ENCODE measurements around the gene MDFI. TPM values are rescaled to one million over a fixed set of nuclear protein-coding genes. Genes with fewer than 3 reads are reported as not detected.

MDFI gene
- total and polyA plus RNA-seq, 2 experiments from 2014 or later = 2.8 to 51.4 TPM

DNA sequence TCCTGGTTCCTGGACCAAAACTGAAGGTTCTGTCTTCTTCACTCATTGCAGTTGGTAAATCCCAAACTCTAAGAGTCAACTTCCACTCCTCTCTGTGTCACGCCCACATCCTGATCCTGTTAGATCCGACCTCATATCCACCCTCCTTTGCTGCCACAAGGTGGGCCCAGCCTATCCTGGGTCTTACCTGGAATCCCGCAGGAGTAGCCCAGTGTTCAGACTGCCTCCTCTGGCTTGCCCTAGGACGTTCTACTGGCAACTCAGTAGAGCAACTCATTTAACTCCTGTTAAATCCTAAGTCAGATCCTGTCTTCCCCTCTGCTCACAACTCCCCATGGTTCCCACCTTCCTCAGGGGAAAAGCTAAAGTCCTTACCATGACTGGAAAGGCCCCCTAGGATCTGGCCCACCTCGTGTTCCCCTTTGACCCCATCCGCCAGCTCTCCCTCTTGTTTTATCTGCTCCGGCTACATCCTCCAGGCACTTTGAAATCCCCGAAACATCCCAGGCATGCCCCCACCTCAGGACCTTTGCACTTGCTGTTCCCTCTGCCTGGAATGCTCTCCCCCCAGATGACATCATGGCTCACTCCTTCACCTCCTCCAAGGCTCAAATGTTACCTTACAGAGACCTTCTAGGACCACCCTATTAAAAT is 53.3 kb downstream of the MDFI start:
- Mint-ChIP-seq H3K4me3 (no peak overlapping the region; the same call in 2 of the 3 replicates), H3K27ac (no peak overlapping the region; the same call in 1 of the 2 replicates), H3K4me1 (peaks cover 19% of the 10 kb centered on the region), H3K9me3 (no peaks in the 10 kb centered on the region), H3K36me3 (ENCODE audit: low read depth) (no peaks in the 10 kb centered on the region), H3K27me3 (ENCODE audit: insufficient read depth, low read depth, poor library complexity) (peaks cover 11% of the 10 kb centered on the region)
- Histone ChIP-seq H2AFZ (no peak overlapping the region), H3K4me3 (no peak overlapping the region), H3K36me3 (ENCODE audit: insufficient read depth) (no peaks in the 10 kb centered on the region), H3K79me2 (replicated peaks; ENCODE audit: insufficient read depth) (no peaks in the 10 kb centered on the region), H4K20me1 (replicated peaks; ENCODE audit: insufficient read depth) (no peaks in the 10 kb centered on the region), H3K9me2 (ENCODE audit: insufficient read depth) (no peaks in the 10 kb centered on the region), H3K4me2 (no peak overlapping the region), H3K4me1 (ENCODE audit: insufficient read depth) (peaks cover 7% of the 10 kb centered on the region), H3K27me3 (ENCODE audit: insufficient read depth) (no peaks in the 10 kb centered on the region), H3F3A (replicated peaks; ENCODE audit: low read depth) (no peaks in the 10 kb centered on the region), H3K27ac (ENCODE audit: low read depth) (no peak overlapping the region)
- peak; percentile 39 for DNase-seq (ENCODE audit: low spot score)
- peak; percentile 5; the same call in 1 of the 3 replicates for ATAC-seq
- TF ChIP-seq, protein P1, sequence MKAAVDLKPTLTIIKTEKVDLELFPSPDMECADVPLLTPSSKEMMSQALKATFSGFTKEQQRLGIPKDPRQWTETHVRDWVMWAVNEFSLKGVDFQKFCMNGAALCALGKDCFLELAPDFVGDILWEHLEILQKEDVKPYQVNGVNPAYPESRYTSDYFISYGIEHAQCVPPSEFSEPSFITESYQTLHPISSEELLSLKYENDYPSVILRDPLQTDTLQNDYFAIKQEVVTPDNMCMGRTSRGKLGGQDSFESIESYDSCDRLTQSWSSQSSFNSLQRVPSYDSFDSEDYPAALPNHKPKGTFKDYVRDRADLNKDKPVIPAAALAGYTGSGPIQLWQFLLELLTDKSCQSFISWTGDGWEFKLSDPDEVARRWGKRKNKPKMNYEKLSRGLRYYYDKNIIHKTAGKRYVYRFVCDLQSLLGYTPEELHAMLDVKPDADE (IDR thresholded peaks at IDR 0.05) = no peak
- TF ChIP-seq, protein P2, sequence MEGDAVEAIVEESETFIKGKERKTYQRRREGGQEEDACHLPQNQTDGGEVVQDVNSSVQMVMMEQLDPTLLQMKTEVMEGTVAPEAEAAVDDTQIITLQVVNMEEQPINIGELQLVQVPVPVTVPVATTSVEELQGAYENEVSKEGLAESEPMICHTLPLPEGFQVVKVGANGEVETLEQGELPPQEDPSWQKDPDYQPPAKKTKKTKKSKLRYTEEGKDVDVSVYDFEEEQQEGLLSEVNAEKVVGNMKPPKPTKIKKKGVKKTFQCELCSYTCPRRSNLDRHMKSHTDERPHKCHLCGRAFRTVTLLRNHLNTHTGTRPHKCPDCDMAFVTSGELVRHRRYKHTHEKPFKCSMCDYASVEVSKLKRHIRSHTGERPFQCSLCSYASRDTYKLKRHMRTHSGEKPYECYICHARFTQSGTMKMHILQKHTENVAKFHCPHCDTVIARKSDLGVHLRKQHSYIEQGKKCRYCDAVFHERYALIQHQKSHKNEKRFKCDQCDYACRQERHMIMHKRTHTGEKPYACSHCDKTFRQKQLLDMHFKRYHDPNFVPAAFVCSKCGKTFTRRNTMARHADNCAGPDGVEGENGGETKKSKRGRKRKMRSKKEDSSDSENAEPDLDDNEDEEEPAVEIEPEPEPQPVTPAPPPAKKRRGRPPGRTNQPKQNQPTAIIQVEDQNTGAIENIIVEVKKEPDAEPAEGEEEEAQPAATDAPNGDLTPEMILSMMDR (conservative IDR thresholded peaks at IDR 0.05; ENCODE audit: low read depth in 2 of 2) = no peak
- TF ChIP-seq EZH2phosphoT487 (IDR thresholded peaks at IDR 0.05; ENCODE audit: unreplicated experiment) (no peak), ZNF331 (CRISPR knock-in tag; IDR thresholded peaks at IDR 0.05; ENCODE audit: low read depth) (no peak), NANOG (IDR thresholded peaks at IDR 0.05; ENCODE audit: borderline replicate concordance) (no peak), EZH2 (IDR thresholded peaks at IDR 0.05; ENCODE audit: low read depth, unreplicated experiment) (no peak), POLR2AphosphoS5 (IDR thresholded peaks at IDR 0.05; ENCODE audit: low read depth) (no peak), CREB1 (CRISPR knock-in tag; IDR thresholded peaks at IDR 0.05; ENCODE audit: low read depth) (no peak), STAT1 (IDR thresholded peaks at IDR 0.05; ENCODE audit: unreplicated experiment) (no peak), ZNF114 (CRISPR knock-in tag; IDR thresholded peaks at IDR 0.05) (no peak)
- TF ChIP-seq, protein P3, sequence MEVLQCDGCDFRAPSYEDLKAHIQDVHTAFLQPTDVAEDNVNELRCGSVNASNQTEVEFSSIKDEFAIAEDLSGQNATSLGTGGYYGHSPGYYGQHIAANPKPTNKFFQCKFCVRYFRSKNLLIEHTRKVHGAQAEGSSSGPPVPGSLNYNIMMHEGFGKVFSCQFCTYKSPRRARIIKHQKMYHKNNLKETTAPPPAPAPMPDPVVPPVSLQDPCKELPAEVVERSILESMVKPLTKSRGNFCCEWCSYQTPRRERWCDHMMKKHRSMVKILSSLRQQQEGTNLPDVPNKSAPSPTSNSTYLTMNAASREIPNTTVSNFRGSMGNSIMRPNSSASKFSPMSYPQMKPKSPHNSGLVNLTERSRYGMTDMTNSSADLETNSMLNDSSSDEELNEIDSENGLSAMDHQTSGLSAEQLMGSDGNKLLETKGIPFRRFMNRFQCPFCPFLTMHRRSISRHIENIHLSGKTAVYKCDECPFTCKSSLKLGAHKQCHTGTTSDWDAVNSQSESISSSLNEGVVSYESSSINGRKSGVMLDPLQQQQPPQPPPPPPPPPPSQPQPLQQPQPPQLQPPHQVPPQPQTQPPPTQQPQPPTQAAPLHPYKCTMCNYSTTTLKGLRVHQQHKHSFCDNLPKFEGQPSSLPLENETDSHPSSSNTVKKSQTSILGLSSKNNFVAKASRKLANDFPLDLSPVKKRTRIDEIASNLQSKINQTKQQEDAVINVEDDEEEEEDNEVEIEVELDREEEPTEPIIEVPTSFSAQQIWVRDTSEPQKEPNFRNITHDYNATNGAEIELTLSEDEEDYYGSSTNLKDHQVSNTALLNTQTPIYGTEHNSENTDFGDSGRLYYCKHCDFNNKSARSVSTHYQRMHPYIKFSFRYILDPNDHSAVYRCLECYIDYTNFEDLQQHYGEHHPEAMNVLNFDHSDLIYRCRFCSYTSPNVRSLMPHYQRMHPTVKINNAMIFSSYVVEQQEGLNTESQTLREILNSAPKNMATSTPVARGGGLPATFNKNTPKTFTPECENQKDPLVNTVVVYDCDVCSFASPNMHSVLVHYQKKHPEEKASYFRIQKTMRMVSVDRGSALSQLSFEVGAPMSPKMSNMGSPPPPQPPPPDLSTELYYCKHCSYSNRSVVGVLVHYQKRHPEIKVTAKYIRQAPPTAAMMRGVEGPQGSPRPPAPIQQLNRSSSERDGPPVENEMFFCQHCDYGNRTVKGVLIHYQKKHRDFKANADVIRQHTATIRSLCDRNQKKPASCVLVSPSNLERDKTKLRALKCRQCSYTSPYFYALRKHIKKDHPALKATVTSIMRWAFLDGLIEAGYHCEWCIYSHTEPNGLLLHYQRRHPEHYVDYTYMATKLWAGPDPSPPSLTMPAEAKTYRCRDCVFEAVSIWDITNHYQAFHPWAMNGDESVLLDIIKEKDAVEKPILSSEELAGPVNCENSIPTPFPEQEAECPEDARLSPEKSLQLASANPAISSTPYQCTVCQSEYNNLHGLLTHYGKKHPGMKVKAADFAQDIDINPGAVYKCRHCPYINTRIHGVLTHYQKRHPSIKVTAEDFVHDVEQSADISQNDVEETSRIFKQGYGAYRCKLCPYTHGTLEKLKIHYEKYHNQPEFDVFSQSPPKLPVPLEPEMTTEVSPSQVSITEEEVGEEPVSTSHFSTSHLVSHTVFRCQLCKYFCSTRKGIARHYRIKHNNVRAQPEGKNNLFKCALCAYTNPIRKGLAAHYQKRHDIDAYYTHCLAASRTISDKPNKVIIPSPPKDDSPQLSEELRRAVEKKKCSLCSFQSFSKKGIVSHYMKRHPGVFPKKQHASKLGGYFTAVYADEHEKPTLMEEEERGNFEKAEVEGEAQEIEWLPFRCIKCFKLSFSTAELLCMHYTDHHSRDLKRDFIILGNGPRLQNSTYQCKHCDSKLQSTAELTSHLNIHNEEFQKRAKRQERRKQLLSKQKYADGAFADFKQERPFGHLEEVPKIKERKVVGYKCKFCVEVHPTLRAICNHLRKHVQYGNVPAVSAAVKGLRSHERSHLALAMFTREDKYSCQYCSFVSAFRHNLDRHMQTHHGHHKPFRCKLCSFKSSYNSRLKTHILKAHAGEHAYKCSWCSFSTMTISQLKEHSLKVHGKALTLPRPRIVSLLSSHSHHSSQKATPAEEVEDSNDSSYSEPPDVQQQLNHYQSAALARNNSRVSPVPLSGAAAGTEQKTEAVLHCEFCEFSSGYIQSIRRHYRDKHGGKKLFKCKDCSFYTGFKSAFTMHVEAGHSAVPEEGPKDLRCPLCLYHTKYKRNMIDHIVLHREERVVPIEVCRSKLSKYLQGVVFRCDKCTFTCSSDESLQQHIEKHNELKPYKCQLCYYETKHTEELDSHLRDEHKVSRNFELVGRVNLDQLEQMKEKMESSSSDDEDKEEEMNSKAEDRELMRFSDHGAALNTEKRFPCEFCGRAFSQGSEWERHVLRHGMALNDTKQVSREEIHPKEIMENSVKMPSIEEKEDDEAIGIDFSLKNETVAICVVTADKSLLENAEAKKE (CRISPR knock-in tag; IDR thresholded peaks at IDR 0.05) = no peak
- TF ChIP-seq, protein P4, sequence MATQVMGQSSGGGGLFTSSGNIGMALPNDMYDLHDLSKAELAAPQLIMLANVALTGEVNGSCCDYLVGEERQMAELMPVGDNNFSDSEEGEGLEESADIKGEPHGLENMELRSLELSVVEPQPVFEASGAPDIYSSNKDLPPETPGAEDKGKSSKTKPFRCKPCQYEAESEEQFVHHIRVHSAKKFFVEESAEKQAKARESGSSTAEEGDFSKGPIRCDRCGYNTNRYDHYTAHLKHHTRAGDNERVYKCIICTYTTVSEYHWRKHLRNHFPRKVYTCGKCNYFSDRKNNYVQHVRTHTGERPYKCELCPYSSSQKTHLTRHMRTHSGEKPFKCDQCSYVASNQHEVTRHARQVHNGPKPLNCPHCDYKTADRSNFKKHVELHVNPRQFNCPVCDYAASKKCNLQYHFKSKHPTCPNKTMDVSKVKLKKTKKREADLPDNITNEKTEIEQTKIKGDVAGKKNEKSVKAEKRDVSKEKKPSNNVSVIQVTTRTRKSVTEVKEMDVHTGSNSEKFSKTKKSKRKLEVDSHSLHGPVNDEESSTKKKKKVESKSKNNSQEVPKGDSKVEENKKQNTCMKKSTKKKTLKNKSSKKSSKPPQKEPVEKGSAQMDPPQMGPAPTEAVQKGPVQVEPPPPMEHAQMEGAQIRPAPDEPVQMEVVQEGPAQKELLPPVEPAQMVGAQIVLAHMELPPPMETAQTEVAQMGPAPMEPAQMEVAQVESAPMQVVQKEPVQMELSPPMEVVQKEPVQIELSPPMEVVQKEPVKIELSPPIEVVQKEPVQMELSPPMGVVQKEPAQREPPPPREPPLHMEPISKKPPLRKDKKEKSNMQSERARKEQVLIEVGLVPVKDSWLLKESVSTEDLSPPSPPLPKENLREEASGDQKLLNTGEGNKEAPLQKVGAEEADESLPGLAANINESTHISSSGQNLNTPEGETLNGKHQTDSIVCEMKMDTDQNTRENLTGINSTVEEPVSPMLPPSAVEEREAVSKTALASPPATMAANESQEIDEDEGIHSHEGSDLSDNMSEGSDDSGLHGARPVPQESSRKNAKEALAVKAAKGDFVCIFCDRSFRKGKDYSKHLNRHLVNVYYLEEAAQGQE (IDR thresholded peaks at IDR 0.05; ENCODE audit: unreplicated experiment) = no peak
